HG03103 (cell line): Measurements from ENCODE around the gene CD2.

ENCODE experiments used
- ATAC-seq: cut with Tn5 transposase; IDR thresholded peaks from one replicate; pipeline ENCODE4 v1.9.1; 2021; ENCODE audit warnings: low read depth; ENCODE audit not compliant: unreplicated experiment

Gene CD2

DNA sequence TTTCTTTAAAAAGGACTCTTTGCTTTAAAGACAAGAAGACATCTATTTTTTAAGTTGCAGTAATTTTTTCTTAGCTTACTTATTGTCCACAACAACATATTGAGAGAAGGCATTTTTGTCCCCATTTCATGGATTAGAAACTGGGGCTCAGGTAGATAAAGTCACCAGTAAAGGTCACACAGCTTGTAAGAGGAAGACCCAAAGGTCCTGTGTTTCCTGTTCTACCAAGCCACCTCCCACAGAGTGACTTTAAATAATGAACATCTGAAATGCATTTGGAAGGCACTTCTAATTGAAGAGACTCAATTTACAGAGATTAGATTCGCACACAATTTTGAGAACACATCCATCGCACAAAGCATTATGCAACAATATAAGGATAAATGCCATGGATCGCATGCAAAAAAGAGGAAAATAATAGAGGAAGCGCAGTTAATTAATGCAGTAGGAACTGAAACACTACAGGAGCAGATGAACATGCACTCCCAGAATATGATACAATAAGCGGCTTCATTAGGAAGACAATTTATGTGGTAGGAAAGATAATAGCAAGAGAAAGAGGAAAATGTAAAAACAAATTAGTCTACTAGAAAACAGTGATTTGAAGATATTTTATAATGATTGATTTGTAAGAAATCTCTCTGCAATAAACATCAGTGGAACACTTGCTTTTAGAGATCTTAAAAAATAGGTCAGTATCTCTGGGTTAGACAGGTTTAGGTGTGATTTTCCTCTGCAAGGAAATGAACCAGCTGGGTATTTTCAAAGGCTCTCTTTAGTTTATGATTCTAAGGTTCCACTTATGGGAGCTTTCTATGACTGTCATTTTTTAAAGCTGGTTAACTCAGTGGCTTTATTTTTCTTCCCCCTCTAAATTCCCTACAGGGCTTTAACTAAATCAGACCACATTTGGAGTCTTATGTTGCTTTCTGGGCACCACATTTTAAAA is 27.1 kb upstream of the CD2 start:
- no peak for ATAC-seq

DNA sequence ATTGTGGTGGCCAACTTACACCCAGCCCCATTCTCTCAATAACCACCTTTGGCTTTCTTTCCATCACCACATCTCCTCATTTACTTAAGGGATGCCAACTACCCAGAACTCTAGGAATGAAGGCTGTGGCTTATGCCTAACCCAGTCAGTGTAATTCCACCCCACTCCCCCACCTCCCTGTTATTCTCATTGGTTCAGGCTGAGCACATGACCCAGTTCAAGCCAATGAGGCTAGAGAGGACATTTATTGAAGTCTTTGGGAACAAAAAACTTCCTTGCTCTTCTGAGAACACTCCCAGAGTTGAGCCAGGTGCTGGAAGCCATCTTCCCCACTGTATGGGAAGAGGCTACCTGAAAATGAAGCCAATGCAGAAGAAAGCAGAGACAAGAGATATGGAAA is 22.8 kb upstream of the CD2 start:
- ATAC-seq, result no peak

DNA sequence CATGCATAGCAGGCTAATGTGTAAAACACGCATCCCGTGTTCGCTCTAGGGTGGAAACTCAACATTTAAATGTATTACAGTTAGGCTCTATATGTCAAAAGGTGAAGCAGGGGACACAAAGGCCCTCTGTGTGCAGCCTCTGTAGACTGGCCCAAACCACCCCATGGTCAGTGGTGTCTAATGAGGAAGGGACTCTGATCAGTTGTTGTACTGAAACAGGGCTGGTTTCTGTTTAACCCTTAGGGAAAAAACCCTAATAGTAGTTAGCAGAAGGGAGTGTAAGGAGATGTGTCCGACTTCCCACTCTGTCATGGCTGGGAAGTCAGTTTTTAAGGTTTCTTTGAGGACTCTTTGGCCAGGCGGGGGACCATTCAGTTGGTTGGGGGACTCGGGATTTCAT is 21.5 kb upstream of the CD2 start:
- no peak for ATAC-seq

DNA sequence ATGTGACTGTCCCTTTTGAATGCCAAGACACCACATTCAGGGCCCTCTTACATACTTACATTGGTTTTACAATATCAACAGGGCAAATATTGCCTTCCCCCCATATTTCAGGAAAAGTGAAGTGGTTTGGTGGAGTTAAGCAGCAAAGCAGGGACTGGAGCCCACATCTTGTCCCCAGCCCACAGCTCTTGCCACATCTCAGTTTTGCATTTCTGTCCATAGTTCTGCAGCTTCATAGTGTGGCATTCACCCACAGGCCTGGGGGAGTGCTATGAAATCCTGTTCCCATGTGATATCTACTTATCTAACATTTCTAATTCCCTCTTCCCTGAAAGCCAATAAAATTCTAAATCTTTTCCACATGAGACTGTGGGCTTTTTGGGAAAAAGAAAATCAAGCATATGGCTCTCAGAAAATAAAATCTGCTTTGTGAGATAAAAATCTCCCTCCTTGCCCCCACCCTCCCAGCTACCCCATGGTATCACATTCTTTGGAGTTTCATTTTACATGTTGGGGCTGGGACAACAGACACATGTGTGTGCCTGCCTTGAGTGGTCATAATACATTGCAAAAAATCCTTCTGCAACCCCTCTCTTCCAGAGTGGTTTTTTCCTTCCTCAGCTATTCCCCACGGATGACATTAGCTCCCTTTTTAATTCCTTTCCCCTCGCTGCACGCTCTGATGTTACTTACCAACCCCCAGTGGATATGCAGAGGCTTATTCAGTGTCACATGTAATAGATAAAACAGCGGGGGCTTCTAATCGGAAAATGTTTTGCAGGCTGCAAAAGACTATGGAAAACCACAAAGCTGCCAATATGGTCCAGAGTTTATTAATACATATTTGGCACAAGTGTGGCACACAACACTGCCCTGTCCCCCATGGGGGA is 20.5 kb upstream of the CD2 start:
- ATAC-seq, result no peak

DNA sequence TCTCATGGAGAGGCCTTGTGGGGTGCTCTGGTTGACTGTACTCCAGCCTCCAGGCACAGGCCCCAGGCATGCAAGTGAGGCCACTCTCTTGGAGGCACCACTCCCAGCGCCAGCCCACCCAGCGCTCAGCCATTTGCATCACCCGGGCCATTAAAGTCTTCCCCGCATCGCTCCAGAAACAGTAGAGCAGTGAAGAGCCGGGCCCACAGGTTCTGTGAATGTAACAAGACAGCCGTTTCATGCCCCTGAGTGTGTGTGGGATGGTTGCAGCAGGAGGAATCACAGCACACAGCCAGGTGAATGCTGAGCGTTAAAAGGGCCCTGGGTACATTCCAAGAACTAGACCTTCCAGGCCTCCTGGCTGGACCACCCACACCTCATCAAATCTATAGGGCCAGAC is 19.0 kb upstream of the CD2 start:
- ATAC-seq, result no peak

DNA sequence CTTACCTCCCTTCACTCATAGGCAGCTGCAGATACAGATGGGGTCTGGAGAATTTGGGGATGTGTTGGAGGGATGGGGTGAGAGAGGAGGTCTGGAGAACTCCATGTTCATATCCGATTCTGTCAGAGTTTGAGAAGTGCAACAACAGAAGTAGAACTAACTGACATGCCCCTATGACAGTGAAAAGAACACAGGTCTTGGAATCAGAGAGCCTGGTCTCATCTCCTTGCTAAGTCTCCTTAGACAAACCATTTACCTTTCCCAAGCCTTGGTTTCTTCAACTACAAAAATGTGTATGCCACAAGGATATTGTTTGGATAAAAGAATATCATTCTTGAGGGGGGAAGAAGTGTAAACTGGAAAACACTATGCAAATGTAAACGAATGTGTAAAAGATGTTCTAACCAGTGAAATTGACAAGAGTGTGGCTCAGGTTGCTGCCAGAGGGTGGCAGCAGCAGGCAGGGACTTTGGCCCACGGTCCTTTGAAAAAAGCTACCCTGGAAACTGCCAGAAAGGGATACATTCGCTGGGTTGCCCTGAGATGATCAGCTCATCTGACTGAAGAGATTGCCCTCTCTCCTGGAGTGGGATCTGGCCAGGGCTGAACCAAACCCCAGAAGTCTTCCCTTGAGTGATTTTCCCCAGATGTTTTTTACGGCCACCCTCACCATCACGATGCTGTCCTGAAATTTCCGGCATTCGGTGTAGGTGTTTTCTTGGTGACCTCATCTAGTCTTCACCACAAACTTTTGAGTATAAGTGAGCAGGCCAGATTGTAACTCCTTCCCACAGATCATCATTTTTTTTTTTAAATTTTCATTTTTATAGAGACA is 17.0 kb upstream of the CD2 start:
- ATAC-seq, result no peak

DNA sequence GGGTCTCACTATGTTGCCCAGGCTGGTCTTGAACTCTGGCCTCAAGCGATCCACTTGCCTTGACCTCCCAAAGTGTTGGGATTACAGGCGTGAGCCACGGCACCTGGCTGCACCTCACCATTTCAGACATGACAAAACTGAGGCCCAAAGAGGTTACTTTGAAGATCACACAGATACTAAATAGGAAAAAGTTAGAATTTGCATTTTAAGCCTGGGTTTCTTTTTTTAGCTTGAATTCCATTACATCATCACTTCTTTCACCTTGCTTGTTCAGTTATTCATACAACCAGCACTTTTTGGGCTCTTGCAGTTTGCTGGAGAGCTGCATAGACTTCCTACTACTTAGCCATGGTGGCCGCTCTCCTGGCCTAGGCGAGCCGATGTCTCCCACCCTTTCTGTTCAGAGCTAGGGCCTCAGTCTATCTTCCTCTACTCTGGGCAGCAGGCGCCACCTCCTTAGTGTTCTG is 16.3 kb upstream of the CD2 start:
- ATAC-seq, result no peak

DNA sequence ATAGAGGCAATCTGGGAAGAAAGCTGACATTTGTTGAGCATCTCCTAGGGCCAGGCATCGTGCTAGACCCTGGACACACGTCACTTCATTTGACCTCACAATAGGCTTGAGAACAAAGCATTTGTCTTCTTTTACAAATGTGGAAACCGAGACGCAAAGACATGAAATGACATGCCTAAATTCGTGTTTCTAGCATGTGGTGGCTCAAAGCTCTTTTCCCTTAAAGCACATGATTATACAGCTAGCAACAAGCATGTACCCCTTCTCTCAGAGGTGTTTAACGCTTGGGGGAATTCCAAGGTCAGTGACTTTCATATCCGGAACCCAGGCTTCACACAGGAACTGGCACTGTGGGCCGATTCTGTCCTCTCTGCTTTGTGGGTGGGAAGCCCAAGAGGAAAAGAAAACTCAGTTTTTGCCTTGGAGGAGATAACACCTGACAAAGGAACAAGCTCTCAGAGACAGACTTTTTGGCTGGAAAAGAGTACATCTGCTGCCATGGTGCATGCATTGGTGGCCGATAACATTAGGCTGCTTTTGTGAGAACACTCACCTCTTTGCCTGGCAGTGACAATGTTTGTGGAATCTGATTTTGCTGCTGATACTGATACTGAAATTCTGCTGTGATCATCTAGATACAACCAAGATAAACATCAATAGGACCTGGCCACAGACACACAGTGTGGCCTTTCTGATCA is 15.4 kb upstream of the CD2 start:
- peak; percentile 57 for ATAC-seq

DNA sequence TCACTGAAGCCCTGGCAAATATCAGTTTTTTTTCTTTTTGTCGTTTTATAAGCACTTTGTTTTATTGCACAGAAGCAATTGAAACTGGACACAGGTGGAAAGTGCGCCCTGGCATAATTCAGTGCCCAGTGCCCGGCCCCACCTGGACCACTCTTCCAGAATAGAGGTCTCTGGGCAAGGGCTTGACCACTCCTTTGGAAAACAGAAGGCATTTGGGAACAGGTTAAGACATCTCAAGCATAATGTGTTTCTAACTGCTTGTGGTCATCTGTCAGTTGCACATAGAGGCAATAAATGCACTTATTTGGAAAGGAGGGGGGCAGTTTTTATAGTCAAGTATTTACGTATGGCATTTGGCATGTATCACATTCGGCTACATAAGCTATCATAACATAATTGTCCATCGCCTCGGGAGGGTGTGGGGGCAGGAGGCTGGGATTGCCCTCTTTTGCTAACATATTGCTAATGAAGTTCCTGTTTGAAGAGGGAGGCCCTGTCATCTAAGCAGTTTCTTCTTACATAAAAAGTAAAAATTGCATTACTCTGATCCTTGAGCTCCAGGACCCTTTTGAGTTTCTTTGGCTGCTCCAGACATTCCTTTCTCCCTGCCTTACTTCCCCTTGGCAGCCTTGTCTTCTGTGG is 14.7 kb upstream of the CD2 start:
- no peak for ATAC-seq

DNA sequence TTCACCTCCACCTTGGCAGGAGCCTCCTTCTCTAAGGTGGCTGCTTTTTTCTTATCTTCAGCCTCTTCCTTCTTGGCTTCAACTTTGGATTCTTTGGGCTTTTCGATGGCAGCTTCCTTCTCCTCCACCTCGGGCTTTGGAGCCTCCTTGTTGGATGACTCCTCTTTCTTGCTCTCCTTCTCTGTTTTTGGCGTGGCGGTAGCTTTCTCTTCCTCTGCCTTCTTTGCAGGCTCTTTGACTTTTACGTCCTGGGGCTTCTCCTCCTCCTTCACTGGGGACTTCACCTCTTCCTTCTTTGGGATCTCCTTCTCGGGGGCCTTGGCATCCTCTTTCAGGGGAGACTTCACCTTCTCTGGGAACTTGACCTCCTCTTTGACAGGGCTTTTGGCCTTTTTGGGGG is 13.9 kb upstream of the CD2 start:
- no peak for ATAC-seq

DNA sequence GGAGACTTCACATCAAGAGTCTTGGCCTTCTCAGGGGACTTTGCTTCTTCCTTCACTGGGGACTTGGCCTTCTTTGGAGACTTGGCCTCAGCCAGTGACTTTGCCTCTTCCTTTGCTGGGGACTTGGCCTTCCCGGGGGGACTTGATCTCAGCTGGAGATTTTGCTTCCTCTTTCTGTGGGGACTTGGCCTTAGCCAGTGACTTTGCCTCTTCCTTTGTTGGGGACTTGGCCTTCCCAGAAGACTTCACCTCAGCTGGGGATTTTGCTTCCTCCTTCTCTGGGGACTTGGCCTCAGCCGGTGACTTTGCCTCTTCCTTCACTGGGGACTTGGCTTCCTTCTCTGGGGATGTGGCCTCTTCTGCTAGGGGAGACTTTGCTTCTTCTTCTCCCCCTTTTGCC is 13.5 kb upstream of the CD2 start:
- ATAC-seq, result no peak

DNA sequence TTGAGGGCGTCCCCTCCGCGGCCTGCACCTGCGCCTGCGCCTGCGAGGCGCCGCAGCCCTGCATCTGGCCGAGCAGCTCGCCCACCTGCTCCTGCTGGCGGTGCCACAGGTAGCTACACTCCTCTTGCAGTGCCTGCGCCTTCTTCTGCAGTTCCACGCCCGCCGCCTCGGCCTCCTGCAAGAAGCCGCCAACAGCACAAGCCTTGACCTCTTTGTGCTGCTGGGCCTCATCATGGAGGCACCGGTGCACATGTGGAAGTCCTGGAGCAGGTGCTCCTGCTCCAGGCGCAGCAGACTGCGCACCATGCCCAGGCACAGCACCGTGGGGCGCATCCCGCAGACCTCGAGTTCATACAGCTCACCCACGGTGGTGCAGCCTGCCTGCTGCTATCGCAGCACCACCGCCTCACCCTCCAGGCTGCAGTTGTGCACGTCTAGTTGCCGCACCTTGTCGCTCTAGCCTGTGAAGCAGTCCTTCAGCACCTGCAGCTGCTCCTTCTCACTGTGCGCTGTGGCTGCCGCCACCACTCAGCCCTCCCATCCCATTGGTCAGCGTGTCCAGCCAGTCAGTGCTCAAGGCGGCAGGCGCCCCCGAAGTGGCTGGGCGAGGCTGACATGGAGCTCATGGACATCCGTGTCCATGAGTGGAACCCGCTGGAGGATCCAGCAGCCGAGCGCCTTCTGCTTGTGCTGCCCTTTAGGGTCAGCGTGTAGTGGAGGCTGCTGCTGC is 12.2 kb upstream of the CD2 start:
- ATAC-seq, result no peak

DNA sequence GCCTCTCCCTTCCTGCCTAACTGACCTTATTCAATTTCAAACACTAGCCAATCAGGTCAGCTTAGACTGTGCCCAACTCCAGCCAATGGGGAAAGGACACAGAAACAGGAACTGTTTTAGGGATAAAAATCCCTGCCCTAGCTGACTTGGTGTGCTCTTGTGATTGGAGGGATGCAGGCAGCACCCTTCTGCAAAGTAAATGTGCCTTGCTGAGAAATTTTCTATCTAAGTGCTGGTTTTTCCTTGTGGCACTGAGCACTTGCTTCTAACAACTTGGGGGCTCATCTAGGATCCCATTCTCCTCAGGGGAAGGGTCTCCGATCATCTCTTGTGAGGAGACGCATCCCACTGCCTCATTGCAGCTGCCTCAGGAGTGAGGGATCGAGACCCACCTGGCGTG is 10.7 kb upstream of the CD2 start:
- ATAC-seq, result no peak

DNA sequence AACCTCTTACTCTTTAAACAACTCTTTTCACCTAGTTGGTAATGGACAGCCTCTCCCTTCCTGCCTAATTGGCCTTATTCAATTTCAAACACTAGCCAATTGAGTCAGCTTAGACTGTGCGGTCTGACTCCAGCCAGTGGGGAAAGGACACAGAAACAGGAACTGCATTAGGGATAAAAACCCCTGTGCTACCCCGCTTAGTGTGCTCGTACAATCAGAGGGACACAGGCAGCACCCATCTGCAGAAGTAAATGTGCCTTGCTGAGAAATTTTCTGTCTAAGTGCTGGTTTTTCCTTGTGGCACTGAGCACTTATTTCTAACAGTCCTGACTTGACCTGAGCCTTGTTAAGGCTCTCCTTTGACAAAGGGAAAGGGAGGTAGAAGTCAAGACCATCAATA is 6.0 kb upstream of the CD2 start:
- ATAC-seq, result no peak

DNA sequence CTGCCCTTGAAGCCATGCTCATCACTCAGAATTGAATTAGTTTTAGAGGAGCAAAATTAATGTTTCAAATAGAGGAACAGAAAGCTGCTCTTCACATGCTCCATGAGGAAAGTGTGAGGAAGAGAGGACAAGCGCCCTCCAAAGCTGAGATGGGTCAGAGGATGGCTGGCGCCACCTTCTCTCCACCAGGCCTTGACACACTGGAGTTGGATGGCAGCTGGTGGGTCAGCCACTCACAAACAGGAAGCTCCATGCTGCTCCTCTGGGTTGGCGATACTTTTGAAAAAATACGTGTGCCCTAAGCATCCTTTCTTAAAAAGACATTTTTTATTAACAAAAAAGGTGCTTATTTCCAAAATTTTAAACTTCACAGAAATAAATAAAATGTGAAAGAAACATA is 3.1 kb upstream of the CD2 start:
- ATAC-seq, result no peak

DNA sequence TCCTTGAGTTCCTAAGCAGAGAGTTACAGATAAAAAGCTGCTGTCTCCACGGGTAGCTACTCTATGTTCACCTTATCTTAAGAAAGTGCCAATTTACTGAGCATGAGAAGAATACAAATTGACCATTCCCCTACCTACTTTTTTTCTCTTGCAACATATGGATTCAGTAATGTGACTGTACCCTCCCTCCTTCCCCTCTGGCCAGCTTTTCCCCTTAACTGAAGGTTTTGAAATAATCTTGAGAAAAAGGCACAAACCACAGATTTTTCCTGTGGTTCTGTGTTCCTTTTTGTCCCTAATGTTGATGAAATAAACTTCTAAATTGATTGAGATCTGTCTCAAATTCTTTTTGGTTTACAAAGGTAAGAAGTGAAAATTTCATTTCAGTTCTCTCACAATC is 2.6 kb upstream of the CD2 start:
- no peak for ATAC-seq

DNA sequence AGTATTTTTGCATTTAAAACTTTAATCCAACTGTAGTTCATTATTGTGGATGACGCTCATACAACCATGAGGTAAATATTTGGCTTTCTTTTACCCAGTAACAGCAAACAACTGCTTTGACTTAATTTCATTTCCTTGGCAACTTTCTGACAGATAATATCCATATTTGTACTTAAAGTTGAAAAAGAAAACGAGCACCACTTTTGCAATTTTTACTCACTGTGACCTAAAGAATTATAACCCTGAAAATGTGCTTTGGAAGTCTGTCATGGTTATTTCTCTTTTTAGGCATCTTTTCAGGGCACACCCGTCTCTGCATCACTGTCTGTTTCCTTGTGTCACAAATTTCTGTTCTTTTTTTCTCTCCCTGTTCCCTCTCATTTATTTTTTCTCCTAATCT is 918 bp upstream of the CD2 start:
- ATAC-seq, result no peak

DNA sequence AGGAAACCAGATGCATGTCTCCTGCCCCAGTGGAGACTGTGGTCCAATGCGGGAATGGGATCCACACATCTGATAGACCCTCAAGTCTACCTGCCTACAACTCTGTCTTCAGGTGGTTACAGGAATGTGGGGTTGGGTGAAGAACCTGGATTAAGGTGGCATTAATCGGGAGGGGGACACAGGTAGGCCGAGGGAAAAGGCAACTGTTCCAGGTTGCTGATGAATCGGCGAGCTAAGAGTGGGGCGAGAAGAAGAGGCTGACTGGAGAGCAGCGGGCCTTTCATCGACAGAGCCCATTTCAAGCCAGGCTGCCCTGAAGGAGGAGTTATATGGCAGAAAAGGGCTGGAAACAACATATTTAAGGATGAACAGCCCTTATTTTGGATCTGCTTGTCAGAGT is 836 bp downstream of the CD2 start:
- ATAC-seq, result no peak

DNA sequence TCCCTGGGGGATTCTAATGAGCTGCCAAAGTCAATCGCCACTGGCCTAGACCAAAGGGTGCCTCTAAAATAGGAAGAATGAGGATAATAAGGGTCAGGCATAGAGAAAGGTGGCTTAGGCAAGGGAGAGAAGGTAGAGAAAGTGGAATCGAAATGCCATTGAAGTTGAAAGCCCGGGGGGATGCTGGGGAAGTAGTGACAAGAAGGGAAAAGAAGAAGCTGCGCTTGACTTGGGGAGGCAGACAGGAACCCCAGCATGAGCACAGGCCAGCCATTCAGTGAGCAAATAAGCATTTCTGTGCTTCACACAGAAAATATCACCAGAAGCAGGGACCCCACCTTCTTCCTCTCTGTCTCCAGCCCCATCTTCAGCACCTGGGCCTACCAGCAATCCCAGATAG is 1.5 kb downstream of the CD2 start:
- no peak for ATAC-seq
